Frontal cortex (tissue), 4 donors: Measurements from ENCODE around the gene RBM26. TPM values are rescaled to one million over a fixed set of nuclear protein-coding genes. Genes with fewer than 3 reads are reported as not detected.
"Not testable (repeated sequence)": the region's sequence is repeated elsewhere in the genome, so short reads cannot be mapped to it uniquely, and the experiment has no call there.

ENCODE experiments used
- DNase-seq, 2 donors: peaks; one replicate each; pipeline ENCODE4 v3.0.0; 2012; ENCODE audit warnings: low spot score in 2 of 2
- FAIRE-seq: peaks from 2 replicates; lab custom pipeline; 2012; peaks lifted over from hg19 to GRCh38; lab: Jason Lieb, UNC
- total RNA-seq: library from RNA; depleted of rRNA; stranded (reverse); fragments of >200 nt; gene quantifications from one replicate; pipeline ENCODE4 v1.2.3, GENCODE V29; 2014
- donor health status: control.
- donor health status: control.
- donor health status: control.

Gene RBM26
- total RNA-seq, 1 donor from 2014 or later, result 55.8 TPM

DNA sequence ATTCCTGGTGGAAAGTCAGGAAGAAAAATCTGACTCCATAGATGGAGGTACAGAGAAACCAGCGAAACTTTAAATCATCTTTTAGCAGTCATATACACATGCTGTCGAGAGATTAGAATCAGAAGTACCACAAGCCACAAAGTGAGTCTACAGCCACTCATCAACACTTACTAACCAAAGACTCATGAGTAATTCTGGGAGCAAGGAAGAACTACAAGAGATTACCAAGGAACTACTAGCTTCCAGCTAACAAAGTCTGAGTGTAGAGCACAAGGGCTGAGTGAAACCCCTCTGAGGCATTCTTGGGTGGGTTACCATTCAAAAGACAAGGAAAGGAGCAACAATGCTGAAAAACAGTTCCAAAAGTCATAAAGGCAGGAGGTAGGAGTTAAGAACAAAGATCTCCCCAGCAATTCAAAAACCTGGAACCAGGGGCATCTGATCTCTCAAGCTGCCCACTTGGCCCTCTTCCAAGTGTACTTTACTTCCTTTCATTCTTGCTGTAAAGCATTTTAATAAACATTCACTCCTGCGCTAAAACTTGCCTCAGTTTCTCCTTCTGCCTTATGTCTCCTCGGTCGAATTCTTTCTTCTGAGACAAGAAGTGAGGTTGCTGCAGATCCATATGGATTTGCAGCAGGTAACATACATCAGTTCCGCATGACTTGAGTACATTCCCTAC is 13.0 kb downstream of the RBM26 start:
- no peak for FAIRE-seq

DNA sequence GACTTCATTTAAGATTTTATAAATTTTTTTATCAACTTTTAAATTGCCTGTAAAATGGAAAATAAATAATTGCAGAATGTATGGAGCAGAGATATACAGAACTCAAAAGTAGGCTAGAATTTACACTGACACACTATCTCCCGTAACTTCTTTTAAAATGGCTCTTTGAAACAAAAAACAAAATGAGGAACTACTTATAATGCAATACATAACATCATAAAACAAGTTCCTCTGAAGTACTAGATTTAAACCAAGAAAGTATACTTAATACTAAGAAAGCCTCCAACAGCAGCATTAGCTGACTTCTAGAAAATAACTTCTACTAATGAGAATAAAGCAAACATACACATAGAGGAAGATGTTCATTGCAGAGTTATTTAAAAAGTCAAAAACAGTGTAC is 17.0 kb downstream of the RBM26 start:
- DNase-seq (no peak), FAIRE-seq (no peak)

More for the DNA sequence above, 13.0 kb downstream of the RBM26 start:
- DNase-seq, result no peak

GRCh38 chr13:79387853-79388252 is 18.2 kb downstream of the RBM26 start:
- FAIRE-seq (no peak), DNase-seq (no peak)

GRCh38 chr13:79386125-79386826 is 19.8 kb downstream of the RBM26 start:
- DNase-seq (no peak), FAIRE-seq (no peak)

DNA sequence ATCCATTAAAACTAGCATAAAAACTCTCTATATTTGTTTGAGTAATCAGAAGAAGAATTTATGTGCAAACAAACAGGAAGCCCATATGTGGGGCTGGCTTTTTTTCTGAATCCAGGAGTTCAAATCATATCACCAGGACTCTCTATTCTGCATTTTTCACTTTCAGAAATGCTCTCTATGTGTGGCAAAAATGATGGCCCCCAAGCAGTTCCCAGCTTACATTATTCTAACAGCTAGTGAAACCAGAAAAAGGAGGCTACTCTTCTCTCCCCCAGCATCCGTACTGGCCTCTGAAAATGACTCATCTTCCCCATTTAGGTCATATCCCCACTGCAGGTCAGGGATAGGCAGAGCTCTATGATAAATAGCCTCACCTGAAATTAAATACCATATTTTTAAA is 20.4 kb downstream of the RBM26 start:
- FAIRE-seq (no peak), DNase-seq (no peak)

GRCh38 chr13:79384022-79384610 is 21.9 kb downstream of the RBM26 start:
- DNase-seq (no peak), FAIRE-seq (no peak)

- FAIRE-seq (no peak), DNase-seq (no peak)
Measured at GRCh38 chr13:79382545-79383275, 23.3 kb downstream of the RBM26 start.

- FAIRE-seq (no peak), DNase-seq (no peak)
Measured at GRCh38 chr13:79380997-79381396, 25.1 kb downstream of the RBM26 start.

- FAIRE-seq (no peak), DNase-seq (no peak)
Measured at GRCh38 chr13:79379274-79379673, 26.8 kb downstream of the RBM26 start.

DNA sequence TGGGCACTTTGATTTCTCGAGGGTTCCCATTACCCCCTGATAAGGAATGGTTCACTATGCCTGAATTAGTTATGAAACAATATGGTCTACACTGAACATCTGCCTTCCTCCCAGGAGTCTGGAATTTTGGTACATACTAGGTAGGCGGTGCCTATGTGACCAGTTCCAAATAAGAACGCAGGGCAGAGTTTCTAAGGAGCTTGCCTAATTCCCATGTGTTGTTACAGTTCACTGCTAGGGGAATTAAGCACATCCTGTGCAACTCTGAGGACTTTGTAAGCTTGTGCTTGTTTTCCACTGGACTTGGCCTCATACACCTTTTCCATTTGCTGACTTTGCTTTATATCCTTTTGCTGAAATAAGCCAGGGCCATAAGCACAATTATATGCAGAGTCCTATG is 29.2 kb downstream of the RBM26 start:
- no peak for DNase-seq
- FAIRE-seq, result no peak

DNA sequence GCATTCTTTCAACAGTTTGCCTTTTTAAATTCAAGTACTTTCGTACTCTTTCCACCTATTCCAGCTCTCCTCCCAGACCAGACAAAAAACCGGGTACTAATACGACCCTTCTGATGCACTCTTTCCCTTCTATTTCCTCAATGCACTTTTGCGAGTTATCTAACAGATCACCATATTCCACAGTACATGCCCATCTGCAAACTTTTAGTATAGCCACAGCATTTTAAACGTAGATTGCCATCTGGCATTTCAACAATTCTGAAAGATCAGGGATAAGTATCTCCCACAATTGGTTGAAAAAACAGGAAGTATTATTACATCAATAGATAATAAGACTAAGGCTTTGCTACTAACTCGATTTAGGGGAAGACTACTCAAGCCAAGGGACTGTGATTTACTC is 31.5 kb downstream of the RBM26 start:
- DNase-seq (no peak), FAIRE-seq (no peak)

DNA sequence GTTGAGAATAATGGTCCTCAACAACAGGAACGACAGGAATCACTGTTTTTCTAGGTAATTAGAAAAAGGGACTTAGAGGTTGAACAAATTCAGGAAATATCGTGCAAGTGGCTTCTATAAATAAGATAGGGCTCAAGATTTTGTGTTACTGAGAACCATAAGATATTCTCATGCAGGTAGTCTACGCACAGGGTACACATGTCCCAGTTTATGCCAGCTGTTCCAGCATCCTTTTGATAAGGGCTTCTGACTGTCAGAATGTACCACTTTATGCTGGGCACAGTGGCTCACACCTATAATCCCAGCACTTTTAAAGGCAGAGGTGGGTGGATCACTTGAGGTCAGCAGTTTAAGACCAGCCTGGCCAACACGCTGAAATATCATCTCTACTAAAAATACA is 32.1 kb downstream of the RBM26 start:
- DNase-seq, result no peak
- FAIRE-seq, result no peak

DNA sequence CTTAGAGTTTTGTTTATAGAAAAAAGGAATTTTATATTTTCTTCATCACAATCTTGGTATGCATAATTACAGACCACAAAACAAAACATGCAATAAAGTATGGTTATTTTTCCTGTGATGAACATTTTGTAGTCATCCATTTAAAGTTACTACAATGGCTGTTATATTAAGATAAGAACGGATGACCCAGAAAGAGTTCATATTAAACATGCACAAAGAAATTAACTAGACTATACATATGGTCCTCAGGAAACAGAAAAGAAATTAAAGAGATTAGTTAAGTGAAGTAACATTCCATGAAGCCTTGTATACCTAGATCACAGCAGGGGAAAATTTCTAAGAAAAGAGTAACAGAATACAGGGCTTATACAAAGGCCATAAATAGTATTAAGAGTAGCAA is 36.8 kb downstream of the RBM26 start:
- FAIRE-seq (no peak), DNase-seq (no peak)

DNA sequence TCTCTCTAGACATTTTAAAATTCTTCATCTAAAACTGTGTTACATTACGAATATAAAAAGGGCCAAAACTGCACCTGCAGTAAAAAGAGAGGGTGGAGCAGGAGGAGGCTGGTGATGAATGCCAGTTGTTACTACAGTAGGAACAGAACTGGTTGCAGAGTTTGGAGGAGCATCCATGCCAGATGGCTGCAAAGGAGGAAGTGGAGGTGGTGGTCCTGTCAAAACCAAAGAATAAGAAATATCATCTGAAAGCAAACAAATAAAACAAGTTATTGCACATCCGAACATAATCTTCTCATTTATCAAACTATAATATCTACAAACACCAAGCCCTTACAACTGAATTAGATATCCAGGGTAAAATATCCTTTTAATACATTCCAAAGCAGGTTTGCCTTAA is 40.1 kb downstream of the RBM26 start:
- DNase-seq (no peak), FAIRE-seq (no peak)

DNA sequence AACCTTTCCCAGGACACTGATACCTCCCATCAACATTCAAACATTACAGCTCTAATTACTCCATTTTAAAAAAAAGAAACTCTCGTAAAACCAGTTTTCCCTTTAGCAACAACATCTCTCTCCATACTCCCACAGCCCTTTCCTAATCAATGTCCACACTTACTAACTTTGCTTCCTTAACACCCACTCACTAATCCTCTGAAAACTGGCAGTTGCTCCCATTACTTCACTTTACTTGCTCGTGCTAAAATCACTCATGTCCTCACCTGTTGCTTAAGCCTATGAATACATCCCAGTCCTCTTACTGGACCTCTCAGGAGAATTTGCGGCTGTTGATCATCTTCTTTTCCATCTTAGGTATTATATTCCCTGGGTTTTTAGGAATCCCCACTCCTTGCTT is 44.8 kb downstream of the RBM26 start:
- DNase-seq (no peak), FAIRE-seq (no peak)

DNA sequence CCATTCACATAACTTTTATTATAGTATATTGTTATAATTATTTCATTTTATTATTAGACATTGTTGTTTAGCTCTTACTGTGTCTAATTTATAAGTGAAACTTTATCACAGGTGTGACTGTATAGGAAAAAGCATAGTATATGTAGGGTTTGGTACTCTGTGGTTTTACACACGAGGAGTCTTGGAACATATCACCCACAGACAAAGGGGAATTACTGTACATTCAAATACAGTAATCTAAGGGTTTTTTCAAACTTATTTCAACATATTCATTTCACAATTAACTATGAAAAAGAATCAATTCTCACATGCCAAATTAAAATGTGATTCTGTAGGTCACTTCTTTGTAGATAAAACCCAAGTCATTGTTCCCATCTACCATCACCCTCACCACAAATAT is 46.0 kb downstream of the RBM26 start:
- DNase-seq, result no peak
- FAIRE-seq, result no peak

- FAIRE-seq (no peak), DNase-seq (no peak)
Measured at GRCh38 chr13:79359064-79359463, 47.0 kb downstream of the RBM26 start.

GRCh38 chr13:79354285-79354684 is 51.8 kb downstream of the RBM26 start:
- FAIRE-seq, result no peak
- DNase-seq, result no peak

GRCh38 chr13:79353693-79354092 is 52.4 kb downstream of the RBM26 start:
- DNase-seq (no peak), FAIRE-seq (no peak)

- DNase-seq (no peak), FAIRE-seq (no peak)
Measured at GRCh38 chr13:79352107-79352506, 53.9 kb downstream of the RBM26 start.

DNA sequence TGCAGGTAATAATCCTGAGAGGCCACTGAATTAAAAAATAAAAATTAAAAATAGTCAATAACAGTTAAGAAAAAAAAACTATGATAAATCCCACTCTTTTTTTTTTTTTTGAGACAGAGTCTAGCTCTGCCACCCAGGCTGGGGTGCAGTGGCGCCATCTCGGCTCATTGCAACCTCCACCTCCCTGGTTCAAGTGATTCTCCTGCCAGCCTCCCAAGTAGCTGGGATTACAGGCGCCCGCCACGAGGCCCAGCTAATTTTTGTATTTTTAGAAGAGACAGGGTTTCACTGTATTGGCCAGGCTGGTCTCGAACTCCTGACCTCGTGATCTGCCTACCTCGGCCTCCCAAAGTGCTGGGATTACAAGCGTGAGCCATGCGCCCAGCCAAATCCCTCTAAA is 56.4 kb downstream of the RBM26 start:
- not testable (repeated sequence) for FAIRE-seq, DNase-seq
